GM21515 (cell line): ENCODE measurements around the gene MAP4K4.

Source experiments
- ATAC-seq: cut with Tn5 transposase; IDR thresholded peaks from one replicate; pipeline ENCODE4 v1.9.1; 2021; ENCODE audit not compliant: unreplicated experiment

The MAP4K4 gene

DNA sequence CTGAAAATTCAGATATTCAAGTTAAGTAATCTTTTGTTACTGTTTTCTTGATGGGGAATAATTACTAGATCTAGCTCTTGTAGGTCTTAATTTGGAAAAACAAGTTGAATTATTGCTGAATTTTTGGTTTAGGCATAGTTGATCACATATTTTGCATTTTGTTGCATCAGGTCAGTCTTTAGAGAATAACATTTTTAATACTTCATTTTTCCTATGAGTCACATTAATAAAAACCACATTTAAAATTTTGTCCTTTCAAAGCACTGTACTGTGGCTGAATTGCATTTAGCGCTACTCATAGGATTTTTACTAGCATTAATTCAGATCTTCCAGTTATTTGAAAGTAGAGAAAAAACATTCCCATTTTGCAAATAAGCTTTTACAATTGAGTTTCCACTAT is 23.2 kb downstream of the MAP4K4 start:
- no peak for ATAC-seq

DNA sequence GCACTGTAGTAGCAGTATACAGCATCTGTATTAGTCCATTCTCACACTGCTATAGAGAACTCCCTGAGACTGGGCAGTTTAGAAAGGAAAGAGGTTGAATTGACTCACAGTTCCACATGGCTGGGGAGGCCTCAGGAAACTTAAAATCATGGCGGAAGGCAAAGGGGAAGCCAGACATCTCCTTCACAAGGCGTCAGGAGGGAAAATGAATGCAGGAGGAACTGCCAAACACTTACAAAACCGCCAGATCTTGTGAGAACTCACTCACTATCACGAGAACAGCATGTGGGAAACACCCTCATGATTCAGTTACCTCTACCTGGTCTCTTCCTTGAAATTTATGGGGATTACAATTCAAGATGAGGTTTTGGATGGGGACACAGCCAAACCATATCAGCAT is 25.4 kb downstream of the MAP4K4 start:
- no peak for ATAC-seq

- ATAC-seq, result no peak
Measured at GRCh38 chr2:101723371-101724124, 26.0 kb downstream of the MAP4K4 start.

- ATAC-seq, result no peak
Measured at GRCh38 chr2:101724125-101724474, 26.6 kb downstream of the MAP4K4 start.

- no peak for ATAC-seq
Measured at GRCh38 chr2:101725038-101725437, 27.5 kb downstream of the MAP4K4 start.

- ATAC-seq, result no peak
Measured at GRCh38 chr2:101725515-101726192, 28.1 kb downstream of the MAP4K4 start.

DNA sequence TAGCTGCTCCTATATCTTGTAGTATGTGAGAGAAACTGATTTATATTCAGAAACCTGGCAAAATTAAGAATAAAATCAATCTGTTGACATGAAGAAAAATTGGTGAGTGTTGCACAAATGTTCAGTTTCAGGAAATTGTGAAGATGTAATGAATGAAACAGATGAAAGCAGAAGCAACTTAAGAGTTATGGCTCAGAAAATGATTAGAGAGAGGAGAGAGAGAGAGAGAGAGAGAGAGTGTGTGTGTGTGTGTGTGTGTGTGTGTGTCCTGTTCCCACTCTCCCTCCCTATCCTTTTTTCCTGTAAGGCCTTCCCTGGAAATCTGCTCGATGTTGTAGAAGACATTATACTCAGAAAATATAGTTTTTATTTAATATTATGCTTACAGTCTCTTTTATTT is 31.4 kb downstream of the MAP4K4 start:
- ATAC-seq, result no peak

GRCh38 chr2:101729521-101730190 is 32.1 kb downstream of the MAP4K4 start:
- no peak for ATAC-seq

GRCh38 chr2:101731221-101732054 is 33.9 kb downstream of the MAP4K4 start:
- no peak for ATAC-seq

DNA sequence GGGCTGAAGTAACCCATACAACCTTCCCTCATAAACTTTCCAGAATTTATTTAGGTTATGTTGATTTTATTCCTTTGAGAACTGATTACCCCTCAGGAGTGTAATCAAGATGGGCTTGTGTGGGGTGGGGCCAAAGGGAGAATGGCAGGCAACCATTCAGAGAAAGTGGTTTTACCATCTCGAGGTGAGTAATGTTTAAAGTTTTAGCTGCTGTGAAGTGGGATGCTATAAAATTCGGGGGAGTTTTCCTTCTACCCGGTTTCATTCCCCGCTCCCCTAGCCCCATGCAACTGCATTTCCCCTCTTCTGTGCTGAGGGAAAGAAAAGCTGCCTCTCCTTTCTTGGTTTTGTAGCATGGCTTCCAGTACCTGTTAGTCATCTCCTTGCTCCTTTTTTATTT is 34.7 kb downstream of the MAP4K4 start:
- no peak for ATAC-seq

DNA sequence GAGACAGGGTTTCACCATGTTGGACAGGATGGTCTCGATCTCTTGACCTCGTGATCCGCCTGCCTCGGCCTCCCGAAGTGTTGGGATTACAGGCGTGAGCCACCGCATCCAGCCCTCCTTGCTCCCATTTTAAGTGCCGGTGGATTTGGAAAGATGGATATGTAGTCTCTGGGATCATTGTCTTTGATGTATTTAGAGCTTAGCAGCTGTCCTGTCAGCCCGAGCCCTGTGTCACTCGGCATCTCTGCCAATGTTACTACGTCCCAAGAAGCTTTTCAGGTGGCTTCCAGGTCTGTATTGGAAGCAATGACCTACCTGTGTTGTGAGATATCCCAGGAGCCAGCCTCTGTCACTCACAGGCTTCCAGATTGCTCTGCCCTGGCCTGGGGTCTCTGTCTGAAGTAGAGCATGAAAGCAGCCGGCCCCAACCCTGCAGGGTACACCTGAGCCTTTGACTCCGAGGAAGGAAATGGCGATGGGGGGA is 35.3 kb downstream of the MAP4K4 start:
- no peak for ATAC-seq

DNA sequence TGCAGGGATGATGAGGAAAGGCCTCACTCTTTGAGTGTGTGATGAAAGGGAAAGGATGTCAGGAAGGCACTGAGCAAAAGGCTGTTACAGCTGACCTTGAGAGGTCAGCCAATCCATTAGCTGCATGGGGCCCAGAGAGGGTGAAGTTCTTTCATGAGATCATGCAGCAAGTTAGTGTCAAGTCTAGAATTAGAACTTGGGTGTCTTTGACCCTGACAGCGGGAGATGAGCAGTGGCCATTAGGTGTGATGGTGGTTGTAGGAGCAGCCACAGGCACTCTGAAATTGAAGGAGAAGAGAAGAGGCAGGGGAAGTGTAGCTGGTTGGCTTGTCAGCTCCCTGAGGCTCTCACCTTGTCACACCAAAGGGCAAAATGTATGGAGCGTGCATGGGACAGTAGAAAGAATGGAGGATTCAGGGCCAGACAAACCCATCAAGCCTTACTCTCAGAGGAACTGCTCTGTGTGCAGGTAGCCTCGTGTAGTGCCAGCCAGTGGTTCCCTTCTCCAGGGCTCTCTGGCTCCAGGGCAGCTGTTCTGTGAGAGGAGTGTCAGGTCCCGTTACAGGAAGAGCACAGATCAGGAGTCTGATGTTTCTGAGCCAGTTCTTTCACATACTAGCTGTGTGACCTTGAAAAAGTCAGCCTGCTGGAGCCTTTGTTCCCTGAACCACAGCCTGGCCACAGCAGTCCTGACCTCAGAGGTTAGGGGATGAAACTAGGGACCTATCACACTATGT is 35.9 kb downstream of the MAP4K4 start:
- no peak for ATAC-seq

DNA sequence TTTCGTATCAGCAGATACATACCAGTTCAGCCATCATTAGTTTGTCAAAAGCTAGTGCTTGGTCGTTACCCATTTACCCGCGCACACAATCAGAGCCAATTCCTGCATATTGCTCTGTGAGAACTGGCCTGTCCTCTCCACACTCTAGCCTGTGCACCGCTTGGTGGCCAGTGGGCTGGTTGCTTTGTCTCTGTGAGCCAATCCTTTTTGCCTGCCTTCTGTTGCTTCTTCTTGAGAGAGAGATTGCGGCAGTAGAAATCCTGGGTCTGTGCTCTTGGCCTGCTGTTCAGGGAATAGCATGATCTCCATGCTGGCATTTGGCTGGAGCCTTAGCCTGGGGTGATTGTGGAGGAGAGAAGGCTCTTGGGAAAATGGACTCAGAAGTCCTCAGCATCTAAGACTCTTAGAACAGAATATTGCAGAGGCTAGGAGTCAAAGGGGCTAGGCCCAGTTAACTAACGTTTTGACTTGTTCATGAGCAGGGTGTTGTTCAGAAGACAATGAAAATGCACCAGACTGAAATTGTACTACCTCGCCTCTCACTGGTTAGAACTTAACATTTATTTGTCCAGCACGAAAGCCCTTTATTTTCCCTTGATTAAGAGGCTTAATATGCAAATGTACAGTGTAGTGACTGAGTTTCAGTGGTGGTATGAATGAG is 37.1 kb downstream of the MAP4K4 start:
- no peak for ATAC-seq

DNA sequence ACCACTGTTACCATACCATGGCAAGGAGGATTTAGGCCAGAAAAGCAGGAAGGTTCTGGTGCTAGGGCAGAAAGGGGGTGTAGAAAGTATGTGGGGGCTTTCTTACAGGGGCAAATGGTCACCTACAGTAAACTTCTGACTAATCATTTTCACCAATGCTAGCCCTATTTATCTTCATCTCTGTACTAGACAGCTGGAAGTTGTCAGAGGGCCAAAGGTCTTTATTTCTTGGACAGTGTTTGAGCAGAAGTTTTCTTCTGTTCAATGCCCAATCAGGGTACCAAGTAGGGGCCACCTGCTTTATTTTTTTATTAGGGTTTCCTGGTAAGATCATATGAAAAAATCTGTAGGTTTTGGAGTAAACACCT is 37.6 kb downstream of the MAP4K4 start:
- ATAC-seq, result no peak

DNA sequence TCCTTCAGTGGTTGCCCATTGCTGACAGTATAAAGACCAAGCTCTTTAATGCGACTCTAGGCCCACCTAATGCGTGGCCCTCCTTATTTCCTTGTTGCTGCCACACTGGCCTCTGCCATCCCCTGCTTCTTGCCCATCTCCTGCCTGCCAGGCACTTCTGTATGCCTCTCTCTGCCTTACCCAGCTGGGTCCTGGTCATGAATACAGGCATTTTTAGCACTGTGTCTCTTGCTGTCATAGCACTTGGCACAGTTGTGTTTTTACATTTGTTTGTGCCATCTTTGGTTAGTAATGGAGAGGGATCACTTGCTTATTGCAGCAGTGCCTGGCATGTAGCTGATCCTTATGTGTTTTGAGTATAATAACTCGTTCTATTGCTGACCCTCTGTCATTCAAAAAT is 38.7 kb downstream of the MAP4K4 start:
- ATAC-seq, result no peak

- no peak for ATAC-seq
Measured at GRCh38 chr2:101736861-101737291, 39.4 kb downstream of the MAP4K4 start.

DNA sequence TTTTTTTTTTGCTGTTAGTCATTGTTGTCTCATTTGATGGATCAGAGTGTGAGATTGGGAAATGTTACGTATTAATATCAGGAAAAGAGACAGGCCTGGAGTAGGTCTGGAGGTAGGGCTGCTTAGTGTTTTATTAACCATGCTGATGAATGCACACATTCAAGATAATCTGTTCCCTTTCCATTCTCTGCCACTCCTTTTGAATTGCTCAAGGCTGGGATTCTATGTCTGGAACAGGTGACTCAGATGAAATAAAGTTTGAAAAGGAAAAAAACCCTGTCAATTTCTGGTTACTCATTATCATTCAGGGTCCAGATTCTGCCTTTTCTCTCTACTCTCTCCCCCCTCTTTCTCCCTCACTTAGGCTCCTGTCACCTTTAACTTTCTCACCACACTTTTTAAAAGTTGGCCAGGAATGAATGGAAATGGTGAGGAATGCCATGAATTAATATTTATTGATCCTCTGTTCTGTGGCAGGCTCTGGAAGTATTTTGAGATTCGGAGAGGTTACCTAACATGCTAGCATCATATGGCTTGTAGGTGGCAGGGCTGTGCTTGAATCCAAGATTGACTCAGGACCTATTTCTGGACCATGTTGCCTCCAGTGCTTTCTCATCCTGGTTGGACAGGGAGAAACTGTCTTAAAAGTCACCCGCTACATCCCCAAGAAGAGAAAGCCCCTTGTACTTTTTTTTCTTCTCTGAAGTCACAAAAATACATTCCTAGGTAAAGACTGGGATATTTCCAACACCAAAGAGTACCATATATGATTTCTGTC is 40.2 kb downstream of the MAP4K4 start:
- no peak for ATAC-seq

DNA sequence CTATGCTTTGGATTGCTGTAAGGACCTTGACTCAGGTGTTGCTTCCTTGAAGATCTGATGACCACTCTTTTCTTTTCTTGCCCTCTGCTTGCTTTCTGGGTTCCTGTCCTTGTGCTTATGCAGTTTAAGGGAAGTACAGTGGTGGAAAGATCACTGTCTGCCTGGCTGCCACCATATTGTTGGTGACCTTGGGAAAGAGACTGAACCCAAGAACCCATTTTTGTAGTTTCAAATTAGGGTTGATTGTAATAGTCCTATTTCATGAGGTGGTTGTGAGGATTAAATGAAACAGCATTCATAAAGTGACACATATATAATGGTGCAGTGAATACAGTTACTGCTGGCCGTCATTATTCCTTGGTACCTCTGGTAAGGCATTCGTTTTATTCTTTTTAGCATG is 41.1 kb downstream of the MAP4K4 start:
- no peak for ATAC-seq

DNA sequence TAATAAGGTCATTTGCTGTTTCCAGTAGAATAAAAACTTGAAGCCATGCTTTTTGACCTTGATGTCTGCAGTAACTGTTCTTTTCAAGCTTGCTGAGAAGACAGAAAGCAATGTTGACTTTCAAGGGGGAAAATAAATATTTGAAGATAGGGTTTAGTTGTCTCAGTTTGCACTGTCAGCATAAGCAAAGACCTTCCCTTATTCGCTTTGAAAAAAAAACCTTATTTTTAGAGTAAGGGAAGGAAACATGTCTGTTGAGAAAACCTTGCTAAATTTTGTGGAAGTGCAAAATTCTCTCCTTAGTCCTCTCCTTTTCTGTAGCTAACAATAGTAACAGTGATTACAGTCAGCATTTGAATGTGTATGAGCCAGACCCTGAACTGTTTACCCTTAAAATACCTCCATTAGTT is 43.1 kb downstream of the MAP4K4 start:
- no peak for ATAC-seq
